ENCODE data around the gene MAPK7.

The MAPK7 gene

DNA sequence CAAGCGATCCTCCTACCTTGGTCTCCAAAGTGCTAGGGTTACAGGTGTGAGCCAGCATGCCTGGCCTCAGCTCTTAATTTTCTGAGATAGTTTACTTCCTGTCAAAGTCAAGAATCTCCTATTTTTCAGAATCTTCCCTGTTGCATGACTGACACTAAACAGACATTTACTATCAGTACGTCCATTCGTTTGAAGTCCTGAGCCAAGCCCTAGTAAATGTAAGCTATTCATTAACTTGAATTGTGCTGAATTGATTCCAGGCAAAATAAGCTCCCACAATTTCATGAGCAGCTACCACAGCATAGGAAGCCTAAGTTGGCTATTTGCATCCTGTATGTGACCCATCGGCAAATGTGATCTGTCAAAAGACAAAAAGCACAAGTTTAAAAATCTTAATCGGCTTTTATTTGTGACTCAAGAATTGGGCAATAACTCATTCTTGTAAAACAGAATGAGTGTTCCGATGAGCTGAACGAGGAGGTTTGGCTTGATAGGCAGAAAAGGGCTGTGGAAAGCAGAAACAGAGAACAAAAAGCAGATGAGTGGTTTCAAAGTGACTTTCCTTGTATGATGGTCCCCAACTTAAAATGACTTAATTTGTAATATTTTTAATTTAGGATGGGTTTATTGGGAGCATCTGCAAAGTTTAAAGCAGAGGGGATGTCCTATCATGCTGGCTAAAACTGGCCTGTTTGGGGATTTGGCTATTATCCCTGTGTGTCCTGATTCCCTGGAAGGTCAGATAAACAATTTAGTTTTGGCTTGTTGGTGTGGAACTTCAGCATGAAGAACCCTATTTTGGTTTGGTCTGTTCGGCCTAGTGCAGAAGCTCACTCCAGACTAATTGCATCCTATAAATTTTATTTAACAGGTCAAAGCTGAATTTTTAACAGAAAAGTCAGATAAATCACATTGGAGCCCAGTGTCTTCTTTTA is 46.9 kb downstream of the MAPK7 start:
- DNase-seq = no peak

DNA sequence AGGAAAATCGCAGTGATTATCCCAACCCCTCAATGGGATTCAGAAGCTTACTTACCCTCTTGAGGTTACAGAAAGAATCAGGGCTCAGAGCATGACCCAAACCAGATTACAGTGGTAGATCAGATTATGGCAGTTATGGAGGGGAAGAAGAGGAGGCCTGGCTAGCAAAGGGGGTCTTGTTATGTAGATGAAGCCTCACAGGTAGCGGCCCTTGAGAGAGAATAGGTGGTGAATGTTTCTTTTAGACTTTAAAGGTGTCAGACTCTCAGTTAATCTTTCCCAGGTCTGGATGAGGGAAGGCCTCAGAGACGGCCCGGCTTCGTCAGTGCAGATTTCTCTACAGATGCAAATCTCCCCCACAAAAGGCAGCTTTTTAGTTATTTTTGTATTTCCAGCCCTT is 48.3 kb downstream of the MAPK7 start:
- DNase-seq = no peak

DNA sequence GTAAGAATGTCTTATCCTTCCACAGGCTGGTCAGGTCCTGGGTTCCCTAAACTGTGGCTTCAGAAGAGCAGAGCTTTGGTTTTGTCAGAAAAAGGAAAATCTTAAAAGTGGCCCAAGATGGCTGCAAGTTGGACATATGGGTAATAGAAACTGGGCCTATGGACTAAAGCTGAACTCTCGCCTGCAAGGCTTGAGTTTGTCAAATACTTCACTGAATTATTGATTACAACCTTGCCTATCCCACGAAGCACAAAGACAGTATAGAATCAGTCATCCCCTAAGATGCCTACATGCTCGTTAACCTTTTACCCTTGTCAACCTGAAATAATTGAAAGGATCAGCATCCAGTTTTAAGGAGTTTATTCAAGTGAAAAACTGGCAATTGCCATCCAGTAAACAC is 53.4 kb downstream of the MAPK7 start:
- no peak for DNase-seq

Measured in DMS79 treated with DMSO at 0.1 percent for 48 hours (cell line).